Measurements from ENCODE around the gene KLHL7.
"Not testable (repeated sequence)": the region's sequence is repeated elsewhere in the genome, so short reads cannot be mapped to it uniquely, and the experiment has no call there.

Gene KLHL7

DNA sequence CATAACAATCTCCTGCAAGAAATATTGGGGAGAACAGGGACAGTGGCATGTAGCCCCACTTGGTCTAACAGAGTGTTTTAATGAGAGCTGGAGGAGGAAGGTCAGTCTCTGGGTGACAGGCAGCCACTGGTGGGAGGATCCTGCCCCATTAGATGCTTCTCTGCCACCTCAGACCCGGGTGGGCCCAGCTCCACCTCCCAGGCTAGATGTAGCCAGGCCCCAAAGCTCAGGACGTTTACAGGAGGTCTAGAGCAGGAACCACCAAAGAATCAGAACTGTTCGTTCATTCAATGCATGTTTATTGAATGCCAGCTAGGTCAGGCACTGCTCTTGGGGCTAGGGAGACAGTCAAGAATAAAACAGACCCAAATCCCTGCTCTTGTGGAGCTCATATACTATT is 112.6 kb downstream of the KLHL7 start:
- no peak for DNase-seq (ENCODE audit: low read depth in 2 of 2)

DNA sequence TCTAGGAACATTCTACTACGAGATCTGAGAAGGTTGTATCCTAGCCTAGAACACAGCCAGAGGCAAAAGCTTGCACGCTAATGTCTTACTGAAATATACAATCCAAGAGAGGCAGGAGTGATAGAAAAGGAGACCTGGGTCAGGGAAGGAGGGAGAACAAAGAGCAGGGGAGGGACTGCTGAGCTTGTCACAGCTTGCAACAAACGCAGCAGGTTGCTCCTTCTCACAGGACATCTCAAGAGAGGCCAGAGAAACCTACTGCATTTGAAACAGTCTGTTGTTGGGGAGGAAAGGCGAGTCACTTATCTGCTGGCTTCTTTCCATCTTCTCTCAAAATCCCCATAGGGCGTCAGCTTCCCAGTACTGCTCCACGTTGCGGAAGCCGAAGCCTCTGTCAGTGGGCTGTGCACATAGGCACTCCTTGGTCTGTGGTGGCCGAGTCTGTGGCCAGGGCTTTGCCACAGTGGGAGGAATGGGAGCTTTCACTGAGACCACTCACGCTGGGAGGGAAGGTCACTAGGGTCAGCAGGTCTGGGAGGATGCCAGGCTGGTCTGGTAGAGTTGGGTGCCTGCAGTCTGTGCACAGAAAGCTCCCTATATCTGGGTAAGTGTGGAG is 115.2 kb downstream of the KLHL7 start:
- no peak for DNase-seq (ENCODE audit: low read depth in 2 of 2)

DNA sequence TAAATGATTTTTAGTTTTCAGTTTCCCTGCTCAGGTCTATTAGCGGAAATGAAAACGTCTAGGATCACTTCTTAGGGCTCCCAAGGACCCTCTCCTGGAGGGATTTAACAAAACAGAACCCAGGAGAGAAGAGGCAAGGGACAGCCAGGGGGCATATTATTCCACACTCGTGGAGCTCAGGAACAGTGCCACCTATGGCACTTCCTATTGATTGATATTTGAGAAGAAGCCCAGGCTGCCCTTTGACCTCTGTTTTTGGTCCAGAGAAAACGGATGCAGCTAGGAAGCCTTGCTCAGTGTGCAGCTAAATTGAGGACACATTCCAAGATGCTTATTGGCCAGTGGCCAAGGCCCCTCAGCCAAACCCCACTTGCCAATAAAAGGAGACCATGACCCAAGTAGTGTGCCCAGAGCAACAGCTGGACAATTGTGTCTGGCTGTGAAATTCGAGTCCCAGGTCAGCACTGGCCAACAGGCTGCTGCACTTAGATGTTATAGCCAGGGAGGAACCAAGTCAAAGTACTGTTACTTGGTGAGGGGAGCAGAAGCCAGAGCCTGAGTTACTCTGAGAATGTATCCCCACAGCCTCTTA is 117.0 kb downstream of the KLHL7 start:
- DNase-seq (ENCODE audit: low read depth in 2 of 2), result no peak

DNA sequence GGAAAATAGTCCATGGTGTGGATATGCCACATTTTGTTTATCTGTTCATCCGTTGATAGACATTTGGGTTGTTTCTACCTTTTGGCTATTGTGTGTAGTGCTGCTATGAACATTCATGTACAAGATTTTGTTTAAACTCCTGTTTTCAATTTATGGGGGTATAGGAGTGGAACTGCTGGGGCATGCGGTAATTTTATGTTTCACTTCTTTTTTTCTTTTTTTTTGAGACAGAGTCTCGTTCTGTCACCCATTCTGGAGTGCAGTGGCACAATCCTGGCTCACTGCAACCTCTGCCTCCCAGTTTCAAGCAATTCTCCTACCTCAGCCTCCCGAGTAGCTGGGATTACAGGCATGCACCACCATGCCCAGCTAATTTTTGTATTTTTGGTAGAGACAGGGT is 118.8 kb downstream of the KLHL7 start:
- DNase-seq (ENCODE audit: low read depth in 2 of 2), result not testable (repeated sequence)

DNA sequence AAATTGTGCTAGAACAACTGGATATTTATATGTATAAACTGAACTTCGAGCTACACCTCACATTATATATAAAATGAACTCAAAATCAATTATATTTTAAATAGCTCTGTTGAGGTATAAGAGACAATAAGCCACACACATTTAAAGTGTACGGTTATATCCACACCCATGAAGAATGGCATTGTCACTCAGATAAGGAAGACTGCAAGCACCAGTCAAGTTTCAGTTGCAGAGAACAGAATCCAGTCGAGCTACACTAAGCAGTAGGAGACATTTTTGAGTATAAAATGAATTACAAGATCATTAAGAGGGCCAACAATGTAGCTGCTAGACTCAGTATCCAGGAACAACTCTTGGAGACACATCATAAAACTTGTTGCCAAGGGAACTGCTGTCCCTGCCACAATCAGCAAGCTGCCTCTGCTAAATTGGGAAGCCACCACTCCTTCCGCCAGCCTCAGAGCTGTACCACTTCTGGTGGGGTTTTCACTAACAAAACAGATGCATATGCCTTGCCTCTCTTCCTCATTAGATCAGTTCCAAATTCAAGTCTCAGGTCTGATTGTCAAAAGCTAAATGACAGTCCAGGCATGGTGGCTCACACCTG is 121.4 kb downstream of the KLHL7 start:
- DNase-seq (ENCODE audit: low read depth in 2 of 2), result no peak

Measured in stimulated activated CD4-positive, alpha-beta T cell treated with anti-CD3 and anti-CD28 coated beads, Interleukin-15, amount 100 ng/mL, for 48 hours (primary cell).